HepG2 (cell line): ENCODE results near the gene PRELID2. TPM values are rescaled to one million over a fixed set of nuclear protein-coding genes. Genes with fewer than 3 reads are reported as not detected.

Experiments
- ATAC-seq: fragments of 200-7000 bp; cut with Tn5 transposase; 3 replicates; pipeline ENCODE4 v1.9.1; 2020; ENCODE audit warnings: mild to moderate bottlenecking, moderate library complexity
- BruUV-seq: library from RNA; stranded (reverse); fragments of 400-500 nt; replicated peaks from 2 replicates; lab custom pipeline; 2021; lab: Mats Ljungman, UMichigan
- CTCF ChIA-PET: fragments of 300-600 bp; formaldehyde crosslinking; extraction: SDS; loops from one replicate; lab custom pipeline; 2021; ENCODE audit warnings: low total read pairs, inconsistent platforms, low intra/inter-chr PET ratio; lab: Yijun Ruan, JAX
- POLR2A ChIA-PET: fragments of 350-600 bp; sonication (Branson Sonifier 250); formaldehyde crosslinking; loops from one replicate; lab custom pipeline; 2020; ENCODE audit warnings: antibody characterized with exemption, inconsistent platforms; lab: Yijun Ruan, JAX
- DNase-seq: peaks from one replicate; pipeline ENCODE4 v3.0.0-alpha.2; 2015; ENCODE audit warnings: low spot score
- FAIRE-seq: peaks from 3 replicates; lab custom pipeline; 2011; peaks lifted over from hg19 to GRCh38; lab: Jason Lieb, UNC
- H2AFZ ChIP-seq: one replicate; pipeline ENCODE4 v1.6.1; 2011; ENCODE audit warnings: low read length, inconsistent platforms
- H3K27ac ChIP-seq: fragments of 300-600 bp; 3 replicates; pipeline ENCODE4 v1.8.0; 2011; ENCODE audit warnings: mixed run types, mild to moderate bottlenecking, mixed read lengths, low read length, inconsistent platforms; ENCODE audit not compliant: insufficient read depth; ENCODE audit errors: extremely low read length
- H3K27me3 ChIP-seq, 2 experiments: fragments of 200-600 bp in 1 of 2; 2 replicates in 1 of 2; 3 replicates in 1 of 2; pipeline versions ENCODE4 v1.6.0 to v1.8.0; 2011; ENCODE audit warnings: low read length in 2 of 2, mild to moderate bottlenecking in 2 of 2, moderate library complexity in 2 of 2, inconsistent platforms in 1 of 2; ENCODE audit not compliant: insufficient read depth in 2 of 2, control insufficient read depth in 1 of 2
- H3K36me3 ChIP-seq, 2 experiments: fragments of 200-600 bp in 1 of 2; replicated peaks in 1 of 2; 2 replicates in 1 of 2; 3 replicates in 1 of 2; pipeline versions ENCODE4 v1.5.1 to v1.8.0; 2011; ENCODE audit warnings: low read length in 2 of 2, inconsistent platforms in 1 of 2; ENCODE audit not compliant: insufficient read depth in 2 of 2, control insufficient read depth in 1 of 2
- H3K4me1 ChIP-seq: 2 replicates; pipeline ENCODE4 v1.5.1; 2012; ENCODE audit warnings: low read length, inconsistent platforms; ENCODE audit not compliant: insufficient read depth
- H3K4me2 ChIP-seq: 2 replicates; pipeline ENCODE4 v1.6.0; 2011; ENCODE audit warnings: low read depth, low read length, inconsistent platforms
- H3K4me3 ChIP-seq, 3 experiments: fragments of 200-600 bp in 1 of 3; sonication (generic), shearing (Covaris generic) in 1 of 3; replicated peaks in 1 of 3; 2 replicates each; pipeline ENCODE4 v1.5.1; 2011 to 2016; ENCODE audit warnings: low read length in 3 of 3, inconsistent platforms in 2 of 3, low read depth in 2 of 3, mild to moderate bottlenecking in 2 of 3, control low read depth in 1 of 3, mixed read lengths in 1 of 3; ENCODE audit not compliant: insufficient read depth in 1 of 3
- H3K79me2 ChIP-seq: one replicate; pipeline ENCODE4 v1.6.1; 2011; ENCODE audit warnings: low read length, inconsistent platforms; ENCODE audit not compliant: insufficient read depth
- H3K9ac ChIP-seq: 2 replicates; pipeline ENCODE4 v1.6.0; 2011; ENCODE audit warnings: mild to moderate bottlenecking, low read depth, low read length, inconsistent platforms; ENCODE audit not compliant: insufficient read depth
- H3K9me3 ChIP-seq: 2 replicates; pipeline ENCODE4 v1.5.1; 2012; ENCODE audit warnings: mild to moderate bottlenecking, low read length
- H4K20me1 ChIP-seq: 2 replicates; pipeline ENCODE4 v1.6.0; 2011; ENCODE audit warnings: inconsistent platforms, mild to moderate bottlenecking, low read length, moderate library complexity; ENCODE audit not compliant: insufficient read depth
- ISX ChIP-seq: sonication (generic); formaldehyde crosslinking; conservative IDR thresholded peaks from 2 replicates; pipeline ENCODE4 v1.5.0; 2020; ENCODE audit warnings: missing genetic modification reagents
- ZBTB40 ChIP-seq, 2 experiments: fragments of 450-650 bp in 1 of 2; sonication (generic) in 1 of 2; formaldehyde crosslinking in 1 of 2; IDR thresholded peaks; 2 replicates each; pipeline versions ENCODE4 v1.6.1 to v1.8.0; 2016 to 2022; ENCODE audit warnings: antibody characterized with exemption in 1 of 2, mild to moderate bottlenecking in 1 of 2, missing genetic modification reagents in 1 of 2
- ZNF792 ChIP-seq: IDR thresholded peaks from 2 replicates; pipeline ENCODE4 v1.6.1; 2016
- WGBS: methylation state at CpG from one replicate; pipeline ENCODE4 v1.1.6; 2017; ENCODE audit warnings: low lambda C conversion rate; 5-methylcytosine and 5-hydroxymethylcytosine counted together
- in situ Hi-C: cut with HindIII; loops from 2 replicates; pipeline ENCODE4 v1.10.0; 2017; ENCODE audit warnings: low pct_unique_long_range_greater_than_20kb; ENCODE audit not compliant: extremely low pct_ligation_motif_present
- intact Hi-C: fragments of 100-400 bp; cut with micrococcal nuclease; formaldehyde crosslinking; loops from one replicate; pipeline ENCODE4 v1.10.0; 2022; ENCODE audit not compliant: unreplicated experiment
- polyA plus RNA-seq, 8 experiments: library from polyadenylated mRNA; depleted of rRNA in 3 of 8; stranded (reverse) in 7 of 8; unstranded in 1 of 8; fragments of >200 nt; fragmentation: Illumina TruSeq in 4 of 8; extraction: Trizol in 4 of 8; gene quantifications; 2 replicates each; pipeline versions ENCODE4 v1.2.1 to v1.2.3, GENCODE V29; 2011 to 2016; ENCODE audit warnings: low read depth in 4 of 8, missing spikeins in 1 of 8, mixed read lengths in 1 of 8; ENCODE audit not compliant: insufficient read depth in 1 of 8
- total RNA-seq, 5 experiments: library from RNA; depleted of rRNA; stranded (reverse); fragments of >200 nt; fragmentation: Illumina TruSeq; extraction: Trizol; gene quantifications; 2 replicates each; pipeline ENCODE4 v1.2.3, GENCODE V29; 2016; ENCODE audit warnings: low read depth in 1 of 5
- TF ChIP-seq, protein P1 (sequence below): IDR thresholded peaks from 2 replicates; pipeline ENCODE4 v1.6.1; 2012; ENCODE audit warnings: low read length, improper control_type of control experiment

Gene PRELID2
- total and polyA plus RNA-seq, 2 of the 13 experiments (the other 11 are each of a cell fraction or from before 2014, with no cell fraction given), result 10.0 to 22.9 TPM

DNA sequence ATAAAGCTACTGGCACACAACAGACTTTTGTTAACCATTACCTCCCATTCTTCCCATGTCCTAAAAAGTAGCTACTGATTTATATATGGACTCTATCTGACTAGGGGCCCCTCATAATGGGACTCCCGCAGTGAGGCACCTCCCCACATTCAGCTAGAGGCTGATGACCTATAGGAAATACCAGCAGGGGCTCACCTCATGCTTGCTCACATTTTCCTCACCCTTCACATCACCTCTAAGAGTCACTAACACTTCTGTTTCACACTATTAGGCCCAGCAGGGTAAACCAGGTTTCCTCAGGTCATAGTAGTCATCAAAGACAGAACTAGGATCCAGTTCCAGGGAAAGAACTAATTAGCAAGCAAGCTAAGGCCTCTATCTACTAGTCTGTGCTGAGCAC lies 60.7 kb downstream of the PRELID2 start:
- no TSS peak for BruUV-seq
- Histone ChIP-seq H3K9me3 (no peaks in the 10 kb centered on the region), H3K36me3 (peaks cover 0 to 5% of the 10 kb centered on the region in 2 experiments; a peak in 1 of 5 replicates), H2AFZ (no peak overlapping the region), H3K4me2 (no peak overlapping the region), H3K4me1 (peaks cover 21% of the 10 kb centered on the region), H3K79me2 (no peaks in the 10 kb centered on the region), H3K27ac (no peak overlapping the region), H3K27me3 (no peaks in the 10 kb centered on the region), H3K4me3 (no peak overlapping the region), H4K20me1 (no peaks in the 10 kb centered on the region), H3K9ac (no peak overlapping the region)
- CTCF ChIA-PET, result no interaction called here
- 89% methylated on average over 1 of the region's 1 CpG for WGBS
- TF ChIP-seq ZNF792 (CRISPR knock-in tag), result no peak
- TF ChIP-seq, protein P1, sequence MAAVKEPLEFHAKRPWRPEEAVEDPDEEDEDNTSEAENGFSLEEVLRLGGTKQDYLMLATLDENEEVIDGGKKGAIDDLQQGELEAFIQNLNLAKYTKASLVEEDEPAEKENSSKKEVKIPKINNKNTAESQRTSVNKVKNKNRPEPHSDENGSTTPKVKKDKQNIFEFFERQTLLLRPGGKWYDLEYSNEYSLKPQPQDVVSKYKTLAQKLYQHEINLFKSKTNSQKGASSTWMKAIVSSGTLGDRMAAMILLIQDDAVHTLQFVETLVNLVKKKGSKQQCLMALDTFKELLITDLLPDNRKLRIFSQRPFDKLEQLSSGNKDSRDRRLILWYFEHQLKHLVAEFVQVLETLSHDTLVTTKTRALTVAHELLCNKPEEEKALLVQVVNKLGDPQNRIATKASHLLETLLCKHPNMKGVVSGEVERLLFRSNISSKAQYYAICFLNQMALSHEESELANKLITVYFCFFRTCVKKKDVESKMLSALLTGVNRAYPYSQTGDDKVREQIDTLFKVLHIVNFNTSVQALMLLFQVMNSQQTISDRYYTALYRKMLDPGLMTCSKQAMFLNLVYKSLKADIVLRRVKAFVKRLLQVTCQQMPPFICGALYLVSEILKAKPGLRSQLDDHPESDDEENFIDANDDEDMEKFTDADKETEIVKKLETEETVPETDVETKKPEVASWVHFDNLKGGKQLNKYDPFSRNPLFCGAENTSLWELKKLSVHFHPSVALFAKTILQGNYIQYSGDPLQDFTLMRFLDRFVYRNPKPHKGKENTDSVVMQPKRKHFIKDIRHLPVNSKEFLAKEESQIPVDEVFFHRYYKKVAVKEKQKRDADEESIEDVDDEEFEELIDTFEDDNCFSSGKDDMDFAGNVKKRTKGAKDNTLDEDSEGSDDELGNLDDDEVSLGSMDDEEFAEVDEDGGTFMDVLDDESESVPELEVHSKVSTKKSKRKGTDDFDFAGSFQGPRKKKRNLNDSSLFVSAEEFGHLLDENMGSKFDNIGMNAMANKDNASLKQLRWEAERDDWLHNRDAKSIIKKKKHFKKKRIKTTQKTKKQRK, result no peak
- TF ChIP-seq ISX (CRISPR knock-in tag), result no peak
- TF ChIP-seq ZBTB40 (IDR thresholded peaks at IDR 0.05), result no peak
- no peak for TF ChIP-seq ZBTB40 (CRISPR knock-in tag; IDR thresholded peaks at IDR 0.05)
- intact Hi-C loops, result no loop called here
- POLR2A ChIA-PET, result no interaction called here
- no peak for FAIRE-seq
- no peak for DNase-seq
- in situ Hi-C loops, result no loop called here
- ATAC-seq, result no peak
